Colonic mucosa (tissue), 4 donors: ENCODE results near the gene FAM234A. TPM values are rescaled to one million over a fixed set of nuclear protein-coding genes. Genes with fewer than 3 reads are reported as not detected.

ENCODE experiments used
- DNase-seq: peaks from one replicate; pipeline ENCODE4 v3.0.0-alpha.2; 2020
- H3K27ac ChIP-seq: fragments of 200-600 bp; one replicate; pipeline ENCODE4 v1.8.0; 2021
- H3K27me3 ChIP-seq: fragments of 200-600 bp; one replicate; pipeline ENCODE4 v1.8.0; 2021
- H3K36me3 ChIP-seq: fragments of 200-600 bp; one replicate; pipeline ENCODE4 v1.8.0; 2021
- H3K4me1 ChIP-seq: fragments of 200-600 bp; one replicate; pipeline ENCODE4 v1.8.0; 2021; ENCODE audit warnings: mild to moderate bottlenecking
- H3K4me3 ChIP-seq: fragments of 200-600 bp; one replicate; pipeline ENCODE4 v1.8.0; 2021
- H3K9ac ChIP-seq, 2 donors: one replicate each; pipeline ENCODE4 v1.7.0; 2013; ENCODE audit warnings: control low read depth in 2 of 2, low read depth in 2 of 2, low read length in 2 of 2
- H3K9me3 ChIP-seq: fragments of 200-600 bp; one replicate; pipeline ENCODE4 v1.8.0; 2021
- CTCF ChIP-seq: fragments of 200-600 bp; IDR thresholded peaks from one replicate; pipeline ENCODE4 v1.8.0; 2022; ENCODE audit warnings: antibody characterized with exemption, mild to moderate bottlenecking
- intact Hi-C: fragments of 100-400 bp; cut with DNase I; formaldehyde crosslinking; loops from one replicate; pipeline ENCODE4 v1.14.1; 2022
- total RNA-seq, 2 donors: library from RNA; stranded (reverse); fragmentation: NEBNext Ultra II Directional in 1 of 2; extraction: Animal tissue kit (Norgen Biotek cat#: 25700) in 1 of 2; gene quantifications; one replicate each; pipeline ENCODE4 v1.2.1, GENCODE V29; 2021
- donor health status: healthy.
- donor health status: DM: no; HTN: no; CAD: no.
- donor health status: DM: no; HTN: no; CAD: no.

FAM234A gene
- total RNA-seq, 2 donors from 2014 or later: 105 to 124 TPM

- H3K9ac ChIP-seq: no peak overlapping the region
- TF ChIP-seq CTCF: no peak
- no peak for DNase-seq
- H3K4me1 ChIP-seq: no peaks in the 10 kb centered on the region
- H3K36me3 ChIP-seq: no peaks in the 10 kb centered on the region
- no peak overlapping the region for H3K4me3 ChIP-seq
- intact Hi-C loops: no loop called here
- no peak overlapping the region for H3K27ac ChIP-seq
- H3K27me3 ChIP-seq: peaks cover 20% of the 10 kb centered on the region
- no peaks in the 10 kb centered on the region for H3K9me3 ChIP-seq
Measured at GRCh38 chr16:285146-286055, 50.8 kb downstream of the FAM234A start.

DNA sequence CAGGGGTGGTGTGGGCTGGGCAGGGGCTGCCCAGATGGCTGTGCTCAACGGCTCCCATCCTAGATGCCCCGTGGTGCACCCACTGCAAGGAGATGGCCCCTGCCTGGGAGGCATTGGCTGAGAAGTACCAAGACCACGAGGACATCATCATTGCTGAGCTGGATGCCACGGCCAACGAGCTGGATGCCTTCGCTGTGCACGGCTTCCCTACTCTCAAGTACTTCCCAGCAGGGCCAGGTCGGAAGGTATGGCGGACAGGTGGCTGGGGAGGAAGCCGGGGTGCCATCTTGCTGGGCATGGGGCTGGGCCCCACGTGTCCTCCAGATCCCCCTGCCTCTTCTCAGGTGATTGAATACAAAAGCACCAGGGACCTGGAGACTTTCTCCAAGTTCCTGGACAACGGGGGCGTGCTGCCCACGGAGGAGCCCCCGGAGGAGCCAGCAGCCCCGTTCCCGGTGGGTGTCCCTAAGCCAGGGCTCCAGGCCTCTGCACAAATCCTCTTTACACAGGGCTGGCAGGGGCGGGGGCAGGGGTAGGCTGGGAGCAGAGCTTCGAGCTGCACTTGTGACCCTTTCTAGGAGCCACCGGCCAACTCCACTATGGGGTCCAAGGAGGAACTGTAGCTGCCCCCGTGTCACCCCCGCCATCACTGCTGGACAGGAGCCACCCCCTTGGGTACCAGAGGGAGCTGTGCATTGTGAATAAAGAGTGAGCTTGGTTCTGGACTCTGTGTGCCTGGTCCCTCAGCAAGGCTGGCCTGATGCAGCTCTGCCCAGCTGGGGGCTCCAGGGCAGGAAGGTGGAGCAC, 52.1 kb downstream of the FAM234A start:
- TF ChIP-seq CTCF: no peak
- H3K27me3 ChIP-seq: peaks cover 9% of the 10 kb centered on the region
- no peaks in the 10 kb centered on the region for H3K36me3 ChIP-seq
- H3K9ac ChIP-seq: no peak overlapping the region
- no peak for DNase-seq
- no peaks in the 10 kb centered on the region for H3K4me1 ChIP-seq
- H3K9me3 ChIP-seq: no peaks in the 10 kb centered on the region
- no peak overlapping the region for H3K27ac ChIP-seq
- no peak overlapping the region for H3K4me3 ChIP-seq
- intact Hi-C loops: no loop called here

DNA sequence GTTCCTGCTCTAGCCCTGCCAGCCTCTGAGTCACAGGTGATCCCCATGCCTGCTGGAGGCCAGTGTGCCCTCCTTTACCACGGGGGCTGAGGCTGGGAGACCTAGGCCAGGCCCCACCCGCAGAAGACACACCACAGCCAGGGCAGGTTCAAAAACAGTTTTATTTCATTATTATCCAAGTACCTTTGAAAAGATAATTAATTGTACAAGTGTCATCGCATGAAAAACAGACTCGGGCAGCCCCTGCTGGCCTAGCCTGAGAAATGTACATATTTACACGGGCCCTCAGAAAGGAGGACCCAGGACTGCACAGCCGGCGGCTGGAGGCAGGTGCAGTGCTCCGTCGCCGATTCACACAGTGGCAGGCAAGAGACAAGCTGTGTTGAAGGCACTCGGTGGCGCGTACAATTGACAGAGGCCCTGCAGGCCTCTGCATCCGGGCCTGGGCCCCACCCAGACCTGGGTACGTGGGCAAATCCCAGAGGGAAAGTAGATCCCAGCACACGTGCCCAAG, 52.7 kb downstream of the FAM234A start:
- TF ChIP-seq CTCF: no peak
- H3K4me1 ChIP-seq: no peaks in the 10 kb centered on the region
- H3K36me3 ChIP-seq: no peaks in the 10 kb centered on the region
- DNase-seq: no peak
- H3K9me3 ChIP-seq: no peaks in the 10 kb centered on the region
- no peak overlapping the region for H3K9ac ChIP-seq
- intact Hi-C loops: no loop called here
- no peak overlapping the region for H3K27ac ChIP-seq
- H3K4me3 ChIP-seq: no peak overlapping the region
- peaks cover 2% of the 10 kb centered on the region for H3K27me3 ChIP-seq

DNA sequence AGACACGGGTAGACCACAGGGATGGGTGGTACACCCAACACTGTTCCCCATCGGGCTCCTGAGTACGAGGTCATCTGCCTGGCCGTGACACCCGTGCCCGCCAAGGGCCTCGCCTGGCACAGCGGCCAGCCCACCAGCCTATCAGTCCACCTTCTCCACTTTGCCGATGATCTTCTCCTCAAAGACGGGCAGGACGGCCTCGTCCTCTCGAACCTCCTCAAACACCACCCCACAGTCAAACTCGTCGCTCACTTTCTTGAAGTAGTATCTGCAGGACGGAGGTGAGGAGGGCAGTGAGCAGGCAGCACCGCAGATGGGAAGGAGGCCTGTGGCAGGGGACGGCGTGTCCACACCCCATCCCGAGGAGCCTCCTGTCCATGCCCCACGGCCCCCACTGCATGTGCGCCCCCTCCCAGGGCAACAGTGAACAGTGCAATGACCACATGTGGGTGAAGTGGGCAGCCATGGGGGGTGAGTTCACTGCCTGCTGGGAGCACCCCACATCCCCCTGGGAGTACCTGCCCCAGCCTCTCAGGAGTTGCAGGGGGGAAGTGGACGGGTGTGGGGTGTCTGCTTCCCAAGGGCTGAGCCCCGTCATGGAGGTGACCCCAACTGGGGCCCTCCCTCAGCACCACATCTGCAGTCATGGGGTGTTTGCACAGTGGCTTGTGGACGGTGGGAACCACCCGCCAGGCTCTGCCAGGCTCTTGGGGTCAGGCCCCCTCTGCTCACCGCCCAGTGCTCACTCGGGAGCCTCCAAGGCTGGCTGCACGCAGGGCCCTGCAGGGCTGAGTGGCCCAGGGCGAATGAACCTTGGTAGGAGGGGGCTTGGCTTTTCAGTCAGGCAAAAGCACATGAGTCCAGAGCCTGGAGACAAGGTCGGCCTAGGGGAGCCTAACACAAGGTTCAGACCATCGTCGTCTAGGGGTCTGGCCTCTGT, 53.6 kb downstream of the FAM234A start:
- no peak for DNase-seq
- intact Hi-C loops: no loop called here
- no peak overlapping the region for H3K27ac ChIP-seq
- no peak overlapping the region for H3K9ac ChIP-seq
- no peak for TF ChIP-seq CTCF
- H3K4me1 ChIP-seq: no peaks in the 10 kb centered on the region
- H3K36me3 ChIP-seq: no peaks in the 10 kb centered on the region
- no peak overlapping the region for H3K4me3 ChIP-seq
- no peaks in the 10 kb centered on the region for H3K27me3 ChIP-seq
- no peaks in the 10 kb centered on the region for H3K9me3 ChIP-seq
